ENCODE data around the gene PSIP1.

DNA sequence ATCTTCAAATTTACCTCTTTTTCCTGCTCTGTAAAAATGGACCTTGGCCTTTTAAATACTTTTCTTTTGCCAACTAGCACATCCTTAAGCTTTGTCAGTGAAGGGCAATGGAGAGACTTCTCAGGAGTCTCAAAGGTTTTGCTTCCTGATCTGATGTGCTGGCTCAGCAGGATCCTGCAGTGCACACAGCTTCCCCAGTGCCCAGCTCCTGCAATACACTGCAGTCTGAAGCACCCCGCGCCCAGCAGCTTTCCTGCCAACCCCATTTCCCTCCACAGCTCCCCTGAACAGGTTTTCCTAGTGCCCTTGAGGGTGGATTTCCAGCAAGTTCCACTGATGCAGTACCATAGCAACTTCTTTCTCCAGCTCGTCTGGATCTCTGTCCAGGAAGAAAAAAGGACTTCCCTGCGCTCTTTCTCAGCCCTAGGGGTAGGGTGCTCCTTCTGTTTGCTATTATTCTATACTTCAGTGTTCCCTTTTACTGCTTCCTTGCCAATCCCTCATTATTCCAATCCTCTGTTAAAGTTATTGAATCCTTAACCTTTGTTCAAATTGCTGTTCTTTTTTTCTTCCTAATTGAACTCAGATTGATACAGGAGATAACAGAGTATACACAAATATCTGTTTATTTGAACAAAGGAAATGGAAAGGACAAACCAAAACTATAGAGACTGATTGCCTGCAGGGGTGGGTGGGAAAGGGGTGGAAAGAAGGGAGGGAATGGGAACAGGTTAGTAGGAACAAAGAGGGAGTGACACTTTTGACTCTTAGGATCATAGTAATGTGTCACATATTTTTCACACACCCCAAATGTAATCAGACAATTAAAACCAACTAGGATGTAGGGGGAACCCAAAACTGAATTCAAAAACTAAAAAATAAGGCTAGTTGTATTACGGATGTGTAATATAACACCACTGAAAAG is 79.6 kb downstream of the PSIP1 start:
- TF ChIP-seq CTCF (conservative IDR thresholded peaks at IDR 0.05; ENCODE audit: low read depth, low read length) (no peak), EZH2 (IDR thresholded peaks at IDR 0.05; ENCODE audit: low read length, unreplicated experiment) (no peak), EZH2phosphoT487 (IDR thresholded peaks at IDR 0.05; ENCODE audit: borderline replicate concordance, low read length) (no peak)

All from PC-3 (cell line).